Activated T-cell treated with anti-CD3 and anti-CD28 coated beads, Interleukin-2, amount 50 U/mL, for 4 hours (primary cell): ENCODE measurements around the gene SAMD3. TPM values are rescaled to one million over a fixed set of nuclear protein-coding genes. Genes with fewer than 3 reads are reported as not detected.
A peak's percentile ranks its signal among the peaks of the same experiment; 100 is the strongest.
"Not testable (repeated sequence)": the region's sequence is repeated elsewhere in the genome, so short reads cannot be mapped to it uniquely, and the experiment has no call there.

Source experiments
- ATAC-seq, 2 donors: fragments of 200-7000 bp; cut with Tn5 transposase; one replicate each; pipeline ENCODE4 v1.10.0; 2021
- DNase-seq: peaks from one replicate; pipeline ENCODE4 v3.0.0-alpha.2; 2020
- H3K27me3 Mint-ChIP-seq: one replicate; pipeline ENCODE4 v1.8.0; 2021; ENCODE audit warnings: low read depth, mixed read lengths
- H3K36me3 Mint-ChIP-seq: one replicate; pipeline ENCODE4 v1.8.0; 2022; ENCODE audit warnings: mixed read lengths; ENCODE audit not compliant: insufficient read depth
- H3K4me1 Mint-ChIP-seq: one replicate; pipeline ENCODE4 v1.8.0; 2021; ENCODE audit warnings: low read depth, mixed read lengths
- H3K4me3 Mint-ChIP-seq: one replicate; pipeline ENCODE4 v1.8.0; 2021; ENCODE audit warnings: mild to moderate bottlenecking, moderate library complexity, mixed read lengths
- H3K9me3 Mint-ChIP-seq: one replicate; pipeline ENCODE4 v1.8.0; 2021; ENCODE audit warnings: mixed read lengths
- total RNA-seq, 3 donors: library from RNA; stranded (reverse); gene quantifications; one replicate each; pipeline ENCODE4 v1.2.1, GENCODE V29; 2021

Gene SAMD3, protein sequence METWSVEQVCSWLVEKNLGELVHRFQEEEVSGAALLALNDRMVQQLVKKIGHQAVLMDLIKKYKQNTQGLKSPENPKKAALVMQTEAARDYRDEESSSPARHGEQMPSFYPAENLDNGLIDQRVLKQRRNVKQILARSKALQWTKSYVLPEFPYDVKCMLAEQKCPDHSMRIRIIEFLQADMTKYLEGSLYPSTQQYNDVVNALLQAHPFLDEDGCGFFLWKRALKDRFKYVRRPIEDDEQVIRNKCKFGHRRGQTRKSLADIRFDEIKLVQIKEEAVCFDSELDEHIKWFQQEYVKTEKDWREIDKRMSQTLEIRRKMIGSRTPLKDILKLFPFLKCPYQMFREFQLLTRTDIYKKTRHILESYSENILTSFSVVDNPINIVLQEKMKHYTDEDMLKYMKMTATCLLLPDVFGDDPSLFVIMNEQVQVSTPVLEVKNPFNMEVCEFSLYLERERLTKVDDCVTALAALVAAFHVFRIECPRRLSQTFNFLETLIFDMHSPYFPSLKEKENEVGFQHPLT
- 1 to 10 TPM; 2.1 to 2.9 (median 2.2) TPM for total RNA-seq

DNA sequence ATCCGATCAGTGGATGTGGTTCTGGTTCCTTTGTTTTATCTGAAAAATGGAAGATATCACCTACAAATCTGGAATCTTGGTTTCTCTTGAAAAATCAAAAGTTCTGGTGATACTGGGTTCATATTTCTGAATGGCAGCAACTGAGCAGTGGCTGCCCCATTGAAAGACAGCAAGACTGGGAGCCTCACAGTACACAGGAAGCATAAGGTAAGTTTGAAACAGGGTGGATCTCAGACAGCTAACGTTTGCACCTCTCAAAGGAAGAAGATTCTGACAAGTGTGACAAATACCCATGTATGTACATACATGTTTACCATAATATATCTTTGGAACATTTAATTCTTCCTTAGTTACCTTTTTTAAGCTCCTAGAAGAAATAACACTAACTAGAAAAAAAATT is at the start of gene SAMD3:
Gene SAMD3, minus strand, starts transcription at position 177 of the 400 bp plus-strand sequence. CDS start 7,678 bp downstream, outside the sequence.
- peaks cover 7% of the 10 kb centered on the region for H3K36me3 Mint-ChIP-seq
- H3K4me3 Mint-ChIP-seq = peak within 1 kb of the TSS; percentile 76
- DNase-seq (no peak), ATAC-seq (no peak)
- H3K27me3 Mint-ChIP-seq = no peaks in the 10 kb centered on the region
- H3K4me1 Mint-ChIP-seq = peaks cover 47% of the 10 kb centered on the region
- H3K9me3 Mint-ChIP-seq = peaks cover 14% of the 10 kb centered on the region

DNA sequence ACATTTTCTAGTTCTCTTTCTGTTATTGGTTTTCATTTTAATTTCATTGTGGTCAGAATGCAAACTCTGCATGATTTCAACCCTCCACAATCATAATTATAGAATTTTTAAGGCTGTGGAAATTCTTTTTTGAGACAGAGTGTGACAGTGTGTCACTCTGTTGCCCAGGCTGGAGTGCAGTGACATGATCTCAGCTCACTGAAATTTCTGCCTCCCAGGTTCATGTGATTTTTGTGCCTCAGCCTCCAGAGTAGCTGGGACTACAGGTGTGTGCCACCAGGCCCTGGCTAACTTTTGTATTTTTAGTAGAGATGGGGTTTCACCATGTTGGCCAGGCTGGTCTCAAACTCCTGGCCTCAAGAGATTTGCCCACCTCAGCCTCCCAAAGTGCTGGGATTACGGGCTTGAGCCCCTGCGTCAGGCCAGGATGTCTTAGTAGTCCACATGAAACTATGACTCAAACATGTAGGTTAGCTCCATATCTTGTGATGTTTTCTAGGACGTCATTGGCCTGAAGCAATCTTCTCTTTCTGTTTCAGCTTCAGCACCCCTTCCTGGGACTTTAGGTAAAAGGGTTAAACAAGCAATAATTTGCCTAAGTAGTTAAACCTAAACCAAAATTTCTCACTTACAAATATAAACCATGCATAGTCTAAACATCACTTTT is 47.4 kb upstream of the SAMD3 start:
- peaks cover 32% of the 10 kb centered on the region for H3K9me3 Mint-ChIP-seq
- no peaks in the 10 kb centered on the region for H3K27me3 Mint-ChIP-seq
- no peak overlapping the region for H3K4me3 Mint-ChIP-seq
- no peak for ATAC-seq
- H3K36me3 Mint-ChIP-seq = peaks cover 5% of the 10 kb centered on the region
- DNase-seq = no peak
- no peaks in the 10 kb centered on the region for H3K4me1 Mint-ChIP-seq

DNA sequence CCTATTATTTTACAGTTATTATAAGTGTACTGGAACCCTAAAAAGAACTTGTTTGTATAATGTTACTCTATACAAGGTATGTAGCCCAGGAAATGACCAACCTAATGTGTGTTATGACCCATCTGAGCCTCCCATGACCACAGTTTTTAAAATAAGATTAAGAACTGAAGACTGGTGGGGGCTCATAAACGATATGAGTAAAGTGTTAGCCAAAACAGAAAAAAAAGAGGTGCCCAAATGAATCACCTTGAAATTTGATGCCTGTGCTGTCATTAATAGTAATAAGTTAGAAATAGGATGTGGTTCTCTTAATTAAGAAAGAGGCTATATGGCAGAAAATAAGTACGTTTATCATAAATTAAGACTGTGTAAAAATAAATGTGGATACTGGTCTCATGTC is 42.8 kb upstream of the SAMD3 start:
- H3K4me3 Mint-ChIP-seq, H3K27me3 Mint-ChIP-seq, DNase-seq, ATAC-seq, H3K36me3 Mint-ChIP-seq: not testable (repeated sequence)
- Mint-ChIP-seq H3K4me1 (peaks cover 18% of the 10 kb centered on the region), H3K9me3 (peaks cover 17% of the 10 kb centered on the region)

DNA sequence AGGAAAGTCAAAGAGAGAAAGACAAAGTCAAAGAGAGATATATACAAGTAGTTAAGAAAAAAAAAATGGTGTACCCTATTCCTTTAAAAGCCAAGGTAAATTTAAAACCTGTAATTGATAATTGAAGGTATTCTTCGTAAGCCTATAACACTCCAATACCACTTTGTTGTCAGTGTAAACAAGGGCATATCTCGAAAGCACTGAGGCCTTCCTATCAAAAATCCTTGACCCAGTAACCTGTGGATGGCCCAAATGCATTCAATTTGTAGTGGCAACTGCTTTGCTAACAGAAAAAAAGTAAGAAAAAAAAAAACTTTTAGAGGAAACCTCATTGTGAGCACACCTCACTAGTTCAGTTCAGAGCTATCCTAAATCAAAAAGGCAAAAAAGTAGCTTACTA is 39.3 kb upstream of the SAMD3 start:
- peaks cover 37% of the 10 kb centered on the region for H3K4me1 Mint-ChIP-seq
- peak overlapping the region; percentile 85 for H3K4me3 Mint-ChIP-seq
- peaks cover 5% of the 10 kb centered on the region for H3K36me3 Mint-ChIP-seq
- no peaks in the 10 kb centered on the region for H3K27me3 Mint-ChIP-seq
- DNase-seq (no peak), ATAC-seq (no peak)
- peaks cover 13% of the 10 kb centered on the region for H3K9me3 Mint-ChIP-seq

DNA sequence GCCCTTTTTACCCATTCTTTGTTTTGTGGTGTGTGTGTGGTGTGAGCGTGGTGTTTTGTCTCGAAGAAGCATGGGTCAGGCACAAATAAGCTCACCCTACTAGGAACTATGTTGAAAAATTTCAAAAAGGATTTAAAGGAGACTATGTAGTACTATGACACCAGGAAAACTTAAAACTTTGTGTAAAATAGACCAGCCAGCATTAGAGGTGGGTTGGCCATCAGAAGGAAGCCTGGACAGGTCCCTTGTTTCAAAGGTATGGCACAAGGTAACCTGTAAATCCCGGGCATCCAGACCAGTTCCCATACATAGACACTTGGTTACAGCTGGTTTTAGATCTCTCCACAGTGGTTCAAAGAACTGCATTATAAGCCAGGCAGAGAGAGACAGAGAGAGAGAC is 38.8 kb upstream of the SAMD3 start:
- peaks cover 37% of the 10 kb centered on the region for H3K4me1 Mint-ChIP-seq
- H3K27me3 Mint-ChIP-seq, DNase-seq, H3K36me3 Mint-ChIP-seq, ATAC-seq: not testable (repeated sequence)
- peaks cover 13% of the 10 kb centered on the region for H3K9me3 Mint-ChIP-seq
- H3K4me3 Mint-ChIP-seq = peak overlapping the region; percentile 85

DNA sequence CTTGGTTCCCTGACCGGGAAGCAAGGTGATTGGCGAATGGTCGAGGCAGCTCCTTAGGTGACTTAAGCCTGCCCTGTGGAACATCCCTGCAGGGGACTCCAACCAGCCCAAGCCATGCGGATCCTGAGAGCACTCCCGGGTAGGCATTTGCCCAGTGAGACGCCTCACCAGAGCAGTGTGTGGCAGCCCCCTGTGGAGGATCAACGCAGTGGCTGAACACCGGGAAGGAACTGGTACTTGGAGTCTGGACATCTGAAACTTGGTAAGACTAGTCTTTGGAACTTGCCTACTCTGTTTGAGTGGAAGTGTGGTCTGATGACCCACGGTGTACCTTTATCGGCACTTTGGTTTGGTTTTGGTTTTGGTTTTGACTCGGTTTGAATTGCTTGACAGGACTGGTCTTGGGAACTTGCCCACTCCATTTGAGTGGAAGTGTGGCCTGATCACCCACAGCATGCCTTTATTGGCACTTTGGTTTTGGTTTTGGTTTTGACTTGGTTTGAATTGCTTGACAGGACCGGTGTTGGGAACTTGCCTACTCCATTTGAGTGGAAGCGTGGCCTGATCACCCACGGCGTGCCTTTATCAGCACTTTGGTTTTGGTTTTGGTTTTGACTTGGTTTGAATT is 38.0 kb upstream of the SAMD3 start:
- not testable (repeated sequence) for H3K36me3 Mint-ChIP-seq, H3K27me3 Mint-ChIP-seq, DNase-seq
- Mint-ChIP-seq H3K4me1 (peaks cover 40% of the 10 kb centered on the region), H3K9me3 (peaks cover 13% of the 10 kb centered on the region), H3K4me3 (peak overlapping the region; percentile 85)
- peak in 1 of 2 donors; percentile 41 for ATAC-seq

DNA sequence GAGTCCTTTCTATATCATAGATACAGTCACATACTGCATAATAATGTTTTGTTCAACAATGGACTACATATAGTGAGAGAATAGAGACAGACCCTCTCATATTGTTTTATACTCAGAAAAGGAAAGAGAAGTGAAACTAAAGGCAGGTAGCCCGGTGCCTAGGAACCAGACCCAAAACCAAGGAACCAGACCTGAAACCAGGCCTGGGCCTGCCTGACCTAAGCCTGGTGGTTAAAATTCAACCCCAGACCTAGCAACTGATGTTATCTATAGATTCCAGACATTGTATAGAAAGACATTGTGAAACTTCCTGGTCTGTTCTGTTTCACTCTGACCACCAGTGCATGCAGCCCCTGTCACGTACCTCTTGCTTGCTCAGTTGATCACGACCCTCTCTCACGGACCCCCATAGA is 37.3 kb upstream of the SAMD3 start:
- not testable (repeated sequence) for H3K36me3 Mint-ChIP-seq, H3K27me3 Mint-ChIP-seq, ATAC-seq, DNase-seq
- Mint-ChIP-seq H3K4me3 (peak overlapping the region; percentile 85), H3K4me1 (peaks cover 40% of the 10 kb centered on the region), H3K9me3 (peaks cover 13% of the 10 kb centered on the region)

DNA sequence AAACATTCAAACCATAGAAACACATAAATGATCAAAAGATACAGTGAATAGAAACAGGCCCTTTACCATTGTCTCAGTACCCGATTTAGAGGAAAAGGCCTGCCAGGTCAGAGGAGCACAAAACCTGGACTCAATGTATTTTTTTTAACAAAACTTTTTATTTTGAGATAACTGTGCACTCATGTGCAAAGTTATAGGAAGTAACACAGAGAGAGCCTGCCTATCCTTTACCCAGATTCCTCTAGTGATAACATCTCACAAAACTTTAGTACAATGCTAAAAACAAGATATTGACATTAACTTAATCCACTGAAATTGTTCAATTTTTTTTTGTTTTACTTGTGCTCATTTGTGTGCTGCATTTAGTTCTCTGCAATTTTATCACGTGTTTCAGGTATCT is 36.8 kb upstream of the SAMD3 start:
- ATAC-seq = no peak
- peaks cover 5% of the 10 kb centered on the region for H3K36me3 Mint-ChIP-seq
- H3K4me1 Mint-ChIP-seq = peaks cover 40% of the 10 kb centered on the region

DNA sequence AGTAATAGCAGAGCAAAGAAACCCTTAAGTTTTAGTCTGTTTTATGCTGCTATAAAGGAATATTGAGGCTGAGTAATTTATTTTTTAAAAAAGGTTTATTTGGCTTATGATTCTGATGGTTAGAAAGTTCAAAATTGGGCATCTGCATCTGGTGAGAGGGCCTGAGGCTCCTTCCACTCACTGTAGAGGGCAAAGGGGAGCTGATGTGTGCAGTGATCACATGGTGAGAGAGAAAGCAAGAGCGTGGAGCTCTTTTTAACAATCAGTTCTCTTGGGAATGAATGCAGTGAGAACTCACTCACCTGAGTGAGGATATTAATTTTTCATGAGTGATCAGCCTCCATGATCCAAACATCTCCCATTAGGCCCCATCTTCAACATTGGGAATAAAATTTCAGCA is 36.4 kb upstream of the SAMD3 start:
- Mint-ChIP-seq H3K36me3 (peaks cover 5% of the 10 kb centered on the region), H3K4me1 (peaks cover 40% of the 10 kb centered on the region), H3K9me3 (peaks cover 13% of the 10 kb centered on the region), H3K4me3 (no peak overlapping the region), H3K27me3 (no peaks in the 10 kb centered on the region)
- ATAC-seq = no peak
- DNase-seq = no peak

More for the DNA sequence above, 36.8 kb upstream of the SAMD3 start:
- Mint-ChIP-seq H3K4me3 (peak overlapping the region; percentile 85), H3K9me3 (peaks cover 13% of the 10 kb centered on the region), H3K27me3 (no peaks in the 10 kb centered on the region)
- no peak for DNase-seq

DNA sequence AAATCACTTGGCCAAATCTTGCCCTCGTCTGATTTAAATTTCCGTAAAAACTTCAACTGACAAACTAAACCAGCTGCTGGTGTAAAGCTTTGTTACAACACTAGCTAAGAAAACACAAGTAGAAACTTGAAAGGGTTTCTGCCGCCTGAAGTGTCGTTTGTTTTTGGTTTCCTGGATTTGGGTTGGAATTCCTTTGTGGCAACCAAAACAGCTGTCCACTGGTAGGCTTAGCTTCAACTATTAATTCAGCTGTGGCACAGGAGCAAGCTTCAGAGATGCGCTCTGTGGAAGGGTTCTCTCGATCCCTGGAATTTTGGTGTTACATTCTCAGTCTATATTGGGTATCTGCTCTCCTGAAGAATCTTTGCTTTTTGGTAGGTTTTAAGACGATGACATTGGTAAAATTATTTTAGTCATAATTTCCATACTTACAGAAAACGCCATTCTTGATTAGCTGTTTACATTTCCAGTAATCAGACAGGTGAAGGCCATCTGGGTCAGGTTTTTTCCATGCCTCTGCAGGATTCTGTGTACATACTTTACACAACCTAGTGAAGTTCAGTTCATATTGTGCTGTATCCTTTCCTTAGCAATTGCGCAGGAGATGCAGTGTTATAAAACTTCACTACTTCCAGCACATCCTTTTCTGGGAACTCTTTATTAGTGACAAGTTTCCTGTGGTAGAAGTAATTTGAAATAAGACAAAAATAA is 29.9 kb upstream of the SAMD3 start:
- Mint-ChIP-seq H3K27me3 (no peaks in the 10 kb centered on the region), H3K4me1 (peaks cover 3% of the 10 kb centered on the region), H3K36me3 (no peaks in the 10 kb centered on the region), H3K9me3 (no peaks in the 10 kb centered on the region), H3K4me3 (no peak overlapping the region)
- DNase-seq = no peak
- ATAC-seq = no peak

DNA sequence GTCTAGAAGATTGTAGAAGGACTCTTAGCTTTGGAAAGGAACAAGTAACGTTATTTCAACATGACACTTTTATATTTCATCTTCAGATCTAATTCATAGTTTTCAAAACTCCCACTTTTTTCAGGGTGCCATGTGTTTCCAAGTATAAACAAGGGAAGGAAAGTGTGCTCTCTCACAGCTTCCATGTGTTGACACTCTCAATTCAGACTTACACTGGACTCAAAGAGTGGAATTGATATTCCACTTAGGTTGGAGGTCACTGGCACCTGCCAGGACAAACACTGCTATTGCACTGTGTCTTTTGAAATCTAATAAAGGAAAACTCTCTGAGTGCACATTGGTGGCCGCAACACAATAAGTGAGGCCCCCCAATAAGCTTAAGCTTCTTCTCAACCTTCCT is 22.5 kb upstream of the SAMD3 start:
- Mint-ChIP-seq H3K4me3 (no peak overlapping the region), H3K4me1 (no peaks in the 10 kb centered on the region), H3K36me3 (no peaks in the 10 kb centered on the region), H3K9me3 (no peaks in the 10 kb centered on the region), H3K27me3 (no peaks in the 10 kb centered on the region)
- ATAC-seq = no peak
- DNase-seq = no peak

DNA sequence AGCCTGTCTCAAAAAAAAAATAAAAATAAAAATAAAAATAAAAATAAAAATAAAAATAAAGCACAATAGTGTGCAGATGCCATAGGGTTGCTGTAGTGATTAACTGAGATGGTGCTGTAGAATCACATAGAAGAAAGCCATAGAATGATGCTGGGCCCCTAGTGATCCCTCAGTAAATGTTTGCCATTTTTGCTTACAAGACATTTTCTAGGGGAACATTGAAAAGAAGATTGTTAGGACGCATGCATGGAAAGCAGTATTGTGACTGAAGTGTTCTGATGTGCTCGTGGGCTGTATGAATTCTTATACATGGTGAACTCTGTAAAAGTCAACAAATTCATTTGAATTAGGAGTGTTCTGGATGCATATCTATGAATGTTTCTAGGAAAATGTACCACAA is 22.0 kb upstream of the SAMD3 start:
- H3K4me1 Mint-ChIP-seq = no peaks in the 10 kb centered on the region
- ATAC-seq = no peak
- H3K9me3 Mint-ChIP-seq = no peaks in the 10 kb centered on the region

DNA sequence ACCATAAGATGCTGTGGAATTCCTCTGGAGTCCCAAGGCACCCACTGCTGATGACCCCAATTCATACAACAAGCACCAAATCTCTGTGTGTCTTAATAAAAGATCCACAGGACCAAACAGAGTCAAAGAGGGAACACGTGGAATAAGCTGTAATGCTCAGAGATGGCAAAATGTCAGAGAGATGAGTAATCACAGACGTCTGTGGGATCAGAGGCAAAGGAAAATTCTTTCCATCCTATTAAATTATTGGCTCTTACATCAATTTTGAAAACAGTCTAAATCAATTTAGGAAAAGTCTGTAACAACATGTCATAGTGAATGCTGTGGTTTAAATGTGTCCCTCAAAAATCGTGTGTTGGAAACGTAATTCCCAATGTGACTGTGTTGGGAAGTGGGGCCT is 17.5 kb upstream of the SAMD3 start:
- H3K4me3 Mint-ChIP-seq = no peak overlapping the region
- H3K9me3 Mint-ChIP-seq = no peaks in the 10 kb centered on the region
- no peaks in the 10 kb centered on the region for H3K36me3 Mint-ChIP-seq
- DNase-seq (no peak), ATAC-seq (no peak)
- H3K4me1 Mint-ChIP-seq = no peaks in the 10 kb centered on the region
- H3K27me3 Mint-ChIP-seq = no peaks in the 10 kb centered on the region

More for the DNA sequence above, 22.0 kb upstream of the SAMD3 start:
- no peak for DNase-seq
- H3K36me3 Mint-ChIP-seq = no peaks in the 10 kb centered on the region
- H3K4me3 Mint-ChIP-seq = no peak overlapping the region
- H3K27me3 Mint-ChIP-seq = no peaks in the 10 kb centered on the region

DNA sequence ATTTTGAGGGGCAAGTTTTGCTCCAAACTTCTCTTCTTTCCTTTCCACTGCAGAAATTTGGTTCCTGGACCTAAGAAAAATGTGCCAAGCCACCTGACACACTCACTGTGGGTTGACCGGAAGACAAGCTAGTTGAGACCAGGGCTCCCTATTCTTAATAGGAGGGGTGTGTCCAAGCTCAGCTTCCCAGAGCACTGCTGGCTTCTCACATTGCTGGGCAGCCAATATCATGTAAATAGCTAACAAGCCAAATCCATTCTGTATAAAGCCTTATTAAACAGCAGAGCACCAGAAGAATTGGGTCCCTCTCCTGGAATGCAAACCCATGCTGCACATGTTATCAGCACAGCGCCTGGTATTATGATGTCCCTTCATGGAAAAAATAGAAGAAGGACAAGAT is 17.0 kb upstream of the SAMD3 start:
- no peak for DNase-seq
- Mint-ChIP-seq H3K9me3 (no peaks in the 10 kb centered on the region), H3K4me3 (no peak overlapping the region), H3K27me3 (no peaks in the 10 kb centered on the region), H3K36me3 (no peaks in the 10 kb centered on the region), H3K4me1 (no peaks in the 10 kb centered on the region)
- no peak for ATAC-seq
